GM12875 (cell line): ENCODE data around the gene CDRT4.

Source experiments
- H3K4me3 ChIP-seq: one replicate; pipeline ENCODE4 v1.5.1; 2011; ENCODE audit warnings: low read depth, low read length, control low read depth
- TF ChIP-seq, protein P1 (sequence below): IDR thresholded peaks from 2 replicates; pipeline ENCODE4 v1.5.1; 2011; ENCODE audit warnings: low read depth, mild to moderate bottlenecking, control low read depth, inconsistent platforms, low read length, moderate library complexity, borderline replicate concordance; ENCODE audit not compliant: insufficient read depth

Gene CDRT4

DNA sequence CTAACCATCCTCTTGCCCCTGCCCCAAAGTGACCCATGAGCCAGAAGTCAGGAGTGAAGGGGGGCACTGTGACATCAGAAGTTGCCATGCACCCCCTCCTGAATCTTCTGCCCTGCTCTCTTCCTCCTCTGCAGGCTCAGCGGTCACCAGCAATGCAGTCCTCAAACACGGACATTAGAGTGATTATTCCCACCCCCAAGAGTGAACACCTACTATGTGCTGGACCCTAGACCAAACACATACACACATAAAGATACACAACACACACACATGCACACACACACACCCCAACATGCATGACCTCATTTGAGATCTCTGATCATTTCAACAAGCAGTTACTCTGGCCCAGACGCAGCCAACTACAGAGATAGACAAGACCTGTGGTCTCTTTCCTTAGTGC is at the start of gene CDRT4:
CDRT4 (minus strand) TSS at position 30 of the 400 bp plus-strand sequence. CDS start 27,383 bp downstream, outside the sequence.
- H3K4me3 ChIP-seq, result no peak within 1 kb of the TSS
- TF ChIP-seq, protein P1, sequence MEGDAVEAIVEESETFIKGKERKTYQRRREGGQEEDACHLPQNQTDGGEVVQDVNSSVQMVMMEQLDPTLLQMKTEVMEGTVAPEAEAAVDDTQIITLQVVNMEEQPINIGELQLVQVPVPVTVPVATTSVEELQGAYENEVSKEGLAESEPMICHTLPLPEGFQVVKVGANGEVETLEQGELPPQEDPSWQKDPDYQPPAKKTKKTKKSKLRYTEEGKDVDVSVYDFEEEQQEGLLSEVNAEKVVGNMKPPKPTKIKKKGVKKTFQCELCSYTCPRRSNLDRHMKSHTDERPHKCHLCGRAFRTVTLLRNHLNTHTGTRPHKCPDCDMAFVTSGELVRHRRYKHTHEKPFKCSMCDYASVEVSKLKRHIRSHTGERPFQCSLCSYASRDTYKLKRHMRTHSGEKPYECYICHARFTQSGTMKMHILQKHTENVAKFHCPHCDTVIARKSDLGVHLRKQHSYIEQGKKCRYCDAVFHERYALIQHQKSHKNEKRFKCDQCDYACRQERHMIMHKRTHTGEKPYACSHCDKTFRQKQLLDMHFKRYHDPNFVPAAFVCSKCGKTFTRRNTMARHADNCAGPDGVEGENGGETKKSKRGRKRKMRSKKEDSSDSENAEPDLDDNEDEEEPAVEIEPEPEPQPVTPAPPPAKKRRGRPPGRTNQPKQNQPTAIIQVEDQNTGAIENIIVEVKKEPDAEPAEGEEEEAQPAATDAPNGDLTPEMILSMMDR, result no peak

DNA sequence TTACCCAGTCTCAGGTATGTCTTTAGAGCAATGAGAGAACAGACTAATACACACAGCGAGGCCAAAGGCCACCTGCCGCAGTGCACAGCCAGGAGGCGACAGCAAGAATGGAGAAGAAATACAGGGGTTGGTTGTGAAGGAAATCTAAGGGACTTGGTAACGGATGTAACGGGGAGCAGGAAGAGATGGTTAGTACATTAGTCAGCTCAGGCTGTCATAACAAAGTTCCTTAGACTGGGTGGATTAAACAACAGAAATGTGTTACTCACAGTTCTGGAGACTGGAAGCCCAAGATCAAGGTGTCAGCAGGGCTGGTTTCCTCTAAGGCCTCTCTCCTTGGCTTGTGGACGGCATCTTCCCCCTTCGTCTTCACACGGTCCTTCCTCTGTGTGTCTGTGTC is 48.7 kb upstream of the CDRT4 start:
- TF ChIP-seq, protein P1, result no peak
- no peak overlapping the region for H3K4me3 ChIP-seq

DNA sequence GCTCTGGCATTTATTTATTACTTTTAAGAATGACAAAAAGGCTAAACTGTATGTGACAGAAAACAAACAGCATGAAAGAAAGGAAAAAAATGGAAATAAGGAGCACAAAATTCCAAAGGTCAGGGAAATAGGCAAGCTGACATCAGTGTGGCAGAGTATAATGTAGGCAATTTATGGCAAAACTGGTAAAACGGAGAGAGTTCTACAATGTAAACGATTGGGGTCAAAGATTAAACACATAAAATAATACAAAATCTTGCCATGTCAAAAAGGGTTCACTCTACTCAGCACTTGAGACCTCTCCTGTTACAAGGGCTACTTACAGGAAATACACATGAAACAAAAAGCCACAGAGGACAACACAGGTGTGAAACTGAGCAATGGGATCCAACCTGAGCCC is 47.0 kb upstream of the CDRT4 start:
- no peak overlapping the region for H3K4me3 ChIP-seq

DNA sequence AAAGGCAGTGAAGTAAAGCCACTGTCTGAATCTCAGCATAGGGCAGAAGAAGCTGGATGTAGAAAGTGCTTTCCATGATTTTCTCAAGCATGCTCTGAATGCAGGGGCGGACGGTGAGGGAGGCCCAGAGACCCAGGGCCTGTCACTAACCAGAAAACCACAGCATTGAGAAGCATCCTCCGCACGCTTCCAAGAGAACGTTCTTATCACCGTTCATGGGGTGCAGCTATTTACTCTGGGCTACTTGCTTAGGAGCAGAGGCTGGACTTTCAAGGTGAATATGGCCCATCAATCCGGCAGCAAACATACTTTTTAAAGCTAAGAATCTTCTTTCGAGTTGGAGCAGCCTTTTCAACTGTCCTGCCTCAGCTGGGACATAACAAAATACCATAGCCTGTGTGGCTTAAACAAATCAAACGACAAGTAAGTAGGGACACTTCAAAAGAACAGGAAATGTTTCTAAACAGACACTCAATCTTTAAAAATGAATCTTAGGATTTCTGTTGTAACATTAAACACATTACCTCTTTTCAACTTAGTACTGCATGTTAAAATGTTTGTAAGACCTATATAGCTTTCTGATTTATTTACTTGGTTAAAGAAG is 46.5 kb upstream of the CDRT4 start:
- TF ChIP-seq, protein P1, result no peak
- H3K4me3 ChIP-seq, result no peak overlapping the region

More for the DNA sequence above, 47.0 kb upstream of the CDRT4 start:
- TF ChIP-seq, protein P1, result no peak

GRCh38 chr17:15513058-15513791 is 45.8 kb upstream of the CDRT4 start:
- TF ChIP-seq, protein P1, result no peak
- H3K4me3 ChIP-seq, result no peak overlapping the region

- no peak overlapping the region for H3K4me3 ChIP-seq
- TF ChIP-seq, protein P1, result no peak
Measured at GRCh38 chr17:15512071-15512709, 44.8 kb upstream of the CDRT4 start.
